Spleen (tissue), 11 donors: ENCODE measurements around the gene ATP4B. TPM values are rescaled to one million over a fixed set of nuclear protein-coding genes. Genes with fewer than 3 reads are reported as not detected.

Experiments
- DNase-seq: peaks from one replicate; pipeline ENCODE4 v3.0.0-alpha.2; 2020
- H3K27ac ChIP-seq, 8 donors: fragments of 200-600 bp; sonication (generic) in 7 of 8; 1 replicate in 4 of 8; 2 replicates in 4 of 8; pipeline versions ENCODE4 v1.5.0 to v1.8.0; 2016 to 2021; ENCODE audit warnings: inconsistent platforms in 4 of 8, mild to moderate bottlenecking in 4 of 8, moderate library complexity in 1 of 8
- H3K27me3 ChIP-seq, 7 donors: fragments of 200-600 bp; sonication (generic) in 6 of 7; replicated peaks in 1 of 7; 1 replicate in 4 of 7; 2 replicates in 3 of 7; pipeline versions ENCODE4 v1.5.0 to v1.8.0; 2016 to 2021; ENCODE audit warnings: inconsistent platforms in 3 of 7, mild to moderate bottlenecking in 1 of 7
- H3K36me3 ChIP-seq, 6 donors: fragments of 200-600 bp; sonication (generic) in 5 of 6; 1 replicate in 4 of 6; 2 replicates in 2 of 6; pipeline versions ENCODE4 v1.5.0 to v1.8.0; 2016 to 2021; ENCODE audit warnings: inconsistent platforms in 2 of 6
- H3K4me1 ChIP-seq, 6 donors: fragments of 200-600 bp; sonication (generic) in 5 of 6; 1 replicate in 3 of 6; 2 replicates in 3 of 6; pipeline versions ENCODE4 v1.5.0 to v1.8.0; 2016 to 2021; ENCODE audit warnings: inconsistent platforms in 3 of 6
- H3K4me3 ChIP-seq, 8 donors: fragments of 200-600 bp; sonication (generic) in 7 of 8; 1 replicate in 4 of 8; 2 replicates in 4 of 8; pipeline versions ENCODE4 v1.5.0 to v1.8.0; 2016 to 2021; ENCODE audit warnings: inconsistent platforms in 4 of 8, mild to moderate bottlenecking in 4 of 8, moderate library complexity in 2 of 8
- H3K9me3 ChIP-seq, 8 donors: fragments of 200-600 bp; sonication (generic) in 7 of 8; 1 replicate in 4 of 8; 2 replicates in 4 of 8; pipeline versions ENCODE4 v1.5.0 to v1.8.0; 2016 to 2021; ENCODE audit warnings: inconsistent platforms in 4 of 8
- POLR2A ChIP-seq, 3 donors: fragments of 450-650 bp; IDR thresholded peaks; one replicate each; pipeline ENCODE4 v1.5.1; 2017; ENCODE audit warnings: antibody characterized with exemption in 3 of 3, mild to moderate bottlenecking in 1 of 3
- POLR2AphosphoS5 ChIP-seq, 3 donors: sonication (generic); formaldehyde crosslinking; IDR thresholded peaks; one replicate each; pipeline ENCODE4 v1.5.1; 2017; ENCODE audit warnings: antibody characterized with exemption in 3 of 3
- WGBS, 5 donors: extraction: QIAGEN DNeasy Blood & Tissue Kit in 3 of 5; methylation state at CpG; one replicate each; pipeline versions ENCODE4 v1.1.5 to v1.1.7; 2013 to 2018; 5-methylcytosine and 5-hydroxymethylcytosine counted together
- intact Hi-C: fragments of 100-400 bp; cut with DNase I; formaldehyde crosslinking; loops from one replicate; pipeline ENCODE4 v1.15.0; 2023; ENCODE audit warnings: low total_unique reads
- polyA plus RNA-seq, 3 donors: library from polyadenylated mRNA; stranded (reverse); fragments of 200-250 nt; gene quantifications; one replicate each; pipeline ENCODE4 v1.2.1, GENCODE V29; 2013
- total RNA-seq, 7 donors: library from RNA; depleted of rRNA in 3 of 7; stranded (reverse); fragments of >200 nt in 3 of 7; fragmentation: NEBNext Ultra II Directional in 4 of 7; extraction: Animal tissue kit (Norgen Biotek cat#: 25700) in 4 of 7; gene quantifications; one replicate each; pipeline versions ENCODE4 v1.1.0 to v1.2.1, GENCODE V29; 2016 to 2021
- TF ChIP-seq, protein P1 (sequence below), 11 experiments: fragments of 200-600 bp in 7 of 11; fragments of 450-650 bp in 4 of 11; sonication (generic) in 4 of 11; IDR thresholded peaks in 8 of 11; conservative IDR thresholded peaks in 3 of 11; 1 replicate in 7 of 11; 2 replicates in 4 of 11; pipeline versions ENCODE4 v1.4.0 to v1.8.0; 2016 to 2021; ENCODE audit warnings: antibody characterized with exemption in 11 of 11, inconsistent platforms in 4 of 11, mild to moderate bottlenecking in 1 of 11
- donor health status: healthy with polysubstance abuse.
- donor health status: DM: no; HTN: no; CAD: no; lungs with moderate emphysema.
- donor health status: DM: no; HTN: no; CAD: no.
- donor health status: Bipolar disorder and iron deficiency.
- donor health status: healthy.
- donor health status: DM: no; HTN: no; CAD: no.
- donor health status: DM: yes; HTN: yes; CAD: no.

ATP4B gene
- total and polyA plus RNA-seq, 10 donors, result 0.09 to 0.46 (median 0.23) TPM; not detected in 4

DNA sequence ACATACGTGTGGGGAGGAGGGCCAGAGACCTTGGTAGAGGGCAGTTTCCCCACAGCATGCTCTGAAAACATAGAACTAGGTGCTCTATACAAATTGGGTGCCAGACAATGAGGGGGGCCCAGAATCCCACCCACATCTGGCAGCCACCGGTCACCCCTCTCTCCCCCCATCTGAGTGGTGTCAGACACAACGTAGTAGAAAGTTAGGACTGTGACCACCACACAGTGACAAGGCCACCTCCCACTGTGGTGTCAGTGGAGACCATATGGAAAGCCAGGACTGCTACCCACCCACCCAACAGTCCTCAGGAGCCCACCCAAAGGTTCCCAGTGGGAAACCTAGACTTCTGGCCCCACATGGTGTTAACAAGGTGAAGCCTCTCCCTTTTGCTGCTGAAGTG, 2.1 kb upstream of the ATP4B start:
- Histone ChIP-seq H3K36me3 (no peaks in the 10 kb centered on the region), H3K4me3 (no peak overlapping the region), H3K27me3 (peaks cover 0 to 15% (median 0%) of the 10 kb centered on the region in 7 donors), H3K9me3 (peaks cover 0 to 26% (median 21%) of the 10 kb centered on the region in 8 donors), H3K27ac (no peak overlapping the region), H3K4me1 (no peaks in the 10 kb centered on the region)
- 82 to 98% (median 87%) methylated on average over 3 of the region's 3 CpGs for WGBS, 5 donors
- intact Hi-C loops, result no loop called here
- DNase-seq, result peak; percentile 20
- TF ChIP-seq, protein P1, sequence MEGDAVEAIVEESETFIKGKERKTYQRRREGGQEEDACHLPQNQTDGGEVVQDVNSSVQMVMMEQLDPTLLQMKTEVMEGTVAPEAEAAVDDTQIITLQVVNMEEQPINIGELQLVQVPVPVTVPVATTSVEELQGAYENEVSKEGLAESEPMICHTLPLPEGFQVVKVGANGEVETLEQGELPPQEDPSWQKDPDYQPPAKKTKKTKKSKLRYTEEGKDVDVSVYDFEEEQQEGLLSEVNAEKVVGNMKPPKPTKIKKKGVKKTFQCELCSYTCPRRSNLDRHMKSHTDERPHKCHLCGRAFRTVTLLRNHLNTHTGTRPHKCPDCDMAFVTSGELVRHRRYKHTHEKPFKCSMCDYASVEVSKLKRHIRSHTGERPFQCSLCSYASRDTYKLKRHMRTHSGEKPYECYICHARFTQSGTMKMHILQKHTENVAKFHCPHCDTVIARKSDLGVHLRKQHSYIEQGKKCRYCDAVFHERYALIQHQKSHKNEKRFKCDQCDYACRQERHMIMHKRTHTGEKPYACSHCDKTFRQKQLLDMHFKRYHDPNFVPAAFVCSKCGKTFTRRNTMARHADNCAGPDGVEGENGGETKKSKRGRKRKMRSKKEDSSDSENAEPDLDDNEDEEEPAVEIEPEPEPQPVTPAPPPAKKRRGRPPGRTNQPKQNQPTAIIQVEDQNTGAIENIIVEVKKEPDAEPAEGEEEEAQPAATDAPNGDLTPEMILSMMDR (IDR thresholded peaks at IDR 0.05 in 8 of 11, conservative IDR thresholded peaks at IDR 0.05 in 3 of 11), result no peak
- TF ChIP-seq POLR2AphosphoS5 (IDR thresholded peaks at IDR 0.05) (no peak), POLR2A (IDR thresholded peaks at IDR 0.05) (no peak)

DNA sequence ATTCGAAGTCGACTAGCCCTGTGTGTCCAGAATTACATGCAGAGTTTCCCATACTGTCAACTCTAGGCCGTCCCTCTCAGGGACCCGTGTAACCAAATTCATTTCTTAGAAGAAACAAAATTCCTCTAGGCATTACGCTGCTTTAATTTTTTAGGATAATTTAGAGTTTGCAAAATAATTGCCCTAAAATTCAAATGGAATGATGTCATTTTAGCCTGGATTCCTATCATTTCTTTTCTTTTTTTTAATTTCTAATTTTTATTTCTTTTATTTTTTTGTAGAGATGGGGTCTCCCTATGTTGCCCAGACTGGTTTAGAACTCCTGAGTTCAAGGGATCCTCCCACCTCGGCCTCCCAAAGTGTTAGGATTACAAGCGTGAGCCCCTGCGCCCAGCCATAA, 1.3 kb upstream of the ATP4B start:
- no peak for DNase-seq
- no peaks in the 10 kb centered on the region for H3K36me3 ChIP-seq
- WGBS, 5 donors, result 89 to 96% (median 91%) methylated on average over 8 of the region's 8 CpGs
- peaks cover 0 to 15% (median 0%) of the 10 kb centered on the region in 7 donors for H3K27me3 ChIP-seq
- peaks cover 0 to 4% (median 0%) of the 10 kb centered on the region in 6 donors for H3K4me1 ChIP-seq
- H3K27ac ChIP-seq, result no peak overlapping the region
- H3K4me3 ChIP-seq, result no peak overlapping the region
- TF ChIP-seq POLR2A (IDR thresholded peaks at IDR 0.05), result no peak
- no peak for TF ChIP-seq POLR2AphosphoS5 (IDR thresholded peaks at IDR 0.05)
- TF ChIP-seq, protein P1 (IDR thresholded peaks at IDR 0.05 in 8 of 11, conservative IDR thresholded peaks at IDR 0.05 in 3 of 11), result no peak
- intact Hi-C loops, result no loop called here
- peaks cover 0 to 26% (median 21%) of the 10 kb centered on the region in 8 donors for H3K9me3 ChIP-seq

DNA sequence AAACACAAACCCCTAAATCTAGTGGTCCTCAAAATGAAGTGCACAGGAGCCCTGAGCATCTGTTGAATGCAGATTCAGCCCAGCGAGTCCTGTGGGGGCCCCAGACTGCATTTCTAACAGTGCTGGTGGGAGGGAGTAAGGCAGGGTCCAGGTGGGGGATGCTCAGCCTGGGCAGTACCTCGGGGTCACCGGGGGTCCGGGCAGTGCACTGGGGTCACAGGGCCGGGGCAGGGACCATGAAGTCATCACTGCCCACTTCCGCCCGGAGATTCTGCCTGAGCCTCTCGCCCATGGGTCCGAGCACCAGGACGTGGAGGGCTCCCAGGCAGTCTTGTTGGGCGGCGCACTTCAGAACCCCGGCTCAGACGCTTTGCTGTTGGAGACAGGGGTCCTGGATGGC, 838 bp upstream of the ATP4B start:
- H3K4me1 ChIP-seq, result peaks cover 0 to 9% (median 2%) of the 10 kb centered on the region in 6 donors
- H3K27me3 ChIP-seq, result peaks cover 0 to 15% (median 0%) of the 10 kb centered on the region in 7 donors
- no peak for TF ChIP-seq POLR2AphosphoS5 (IDR thresholded peaks at IDR 0.05)
- TF ChIP-seq, protein P1 (IDR thresholded peaks at IDR 0.05 in 8 of 11, conservative IDR thresholded peaks at IDR 0.05 in 3 of 11), result no peak
- TF ChIP-seq POLR2A (IDR thresholded peaks at IDR 0.05), result no peak
- H3K4me3 ChIP-seq, result no peak overlapping the region
- intact Hi-C loops, result no loop called here
- H3K9me3 ChIP-seq, result peaks cover 0 to 26% (median 21%) of the 10 kb centered on the region in 8 donors
- 70 to 90% (median 82%) methylated on average over 4 to 14 of the region's 14 CpGs for WGBS, 5 donors
- H3K36me3 ChIP-seq, result no peaks in the 10 kb centered on the region
- H3K27ac ChIP-seq, result no peak overlapping the region
- peak; percentile 47 for DNase-seq

DNA sequence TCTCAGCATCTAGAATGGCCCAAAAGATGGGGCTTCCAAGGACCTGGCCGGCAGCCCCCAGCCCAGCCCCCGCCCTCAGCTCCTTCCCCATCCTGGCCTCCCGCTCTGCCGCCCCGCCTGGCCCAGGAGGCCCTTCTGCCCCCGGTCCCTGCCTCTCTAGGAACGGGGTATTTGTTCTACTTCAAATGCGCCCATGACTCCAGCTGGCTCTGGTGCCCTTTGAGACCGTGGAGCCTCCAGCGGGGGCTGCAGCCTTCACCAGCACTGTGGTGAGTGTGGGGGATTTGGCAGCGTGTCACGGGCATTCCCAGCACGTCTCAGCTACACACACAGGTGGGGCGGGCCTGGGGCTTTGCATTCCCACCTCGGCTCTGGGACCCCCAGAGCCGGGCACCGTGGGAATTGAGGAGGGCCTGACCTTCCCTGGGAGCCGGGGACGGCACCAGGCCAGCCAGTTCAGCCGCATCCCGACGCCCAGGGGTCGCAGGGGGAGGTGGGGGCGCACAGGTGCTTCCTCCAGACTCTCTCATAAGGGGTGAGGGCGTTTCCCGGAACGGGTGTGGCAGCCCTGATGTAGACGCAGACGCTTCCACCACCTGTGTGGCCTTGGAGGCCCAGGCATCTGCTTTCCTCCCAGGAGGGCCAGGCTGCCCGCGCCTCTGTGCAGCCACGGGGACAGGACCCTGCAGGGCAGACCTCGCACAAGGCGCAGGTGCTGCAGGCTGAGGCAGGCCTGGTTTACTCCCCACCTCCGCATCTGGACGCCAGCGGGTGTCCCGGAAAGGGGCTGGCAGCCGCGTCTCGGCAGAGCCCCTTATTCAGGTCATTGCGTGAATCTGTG, 947 bp downstream of the ATP4B start:
- 76 to 93% (median 78%) methylated on average over 16 to 42 of the region's 42 CpGs for WGBS, 5 donors
- intact Hi-C loops, result no loop called here
- peaks cover 0 to 21% (median 18%) of the 10 kb centered on the region in 8 donors for H3K9me3 ChIP-seq
- H3K36me3 ChIP-seq, result no peaks in the 10 kb centered on the region
- H3K27me3 ChIP-seq, result peaks cover 0 to 15% (median 0%) of the 10 kb centered on the region in 7 donors
- peaks cover 0 to 19% (median 8%) of the 10 kb centered on the region in 6 donors for H3K4me1 ChIP-seq
- H3K27ac ChIP-seq, result no peak overlapping the region
- DNase-seq, result peak; percentile 56
- TF ChIP-seq POLR2A (IDR thresholded peaks at IDR 0.05) (no peak), POLR2AphosphoS5 (IDR thresholded peaks at IDR 0.05) (no peak)
- TF ChIP-seq, protein P1 (IDR thresholded peaks at IDR 0.05 in 8 of 11, conservative IDR thresholded peaks at IDR 0.05 in 3 of 11), result no peak
- no peak overlapping the region for H3K4me3 ChIP-seq
